Activated naive CD8-positive, alpha-beta T cell treated with anti-CD3 and anti-CD28 coated beads, Interleukin-2, amount 50 U/mL, for 24 hours (primary cell): ENCODE data around the gene RHOC.

Experiments
- ATAC-seq: fragments of 150-1000 bp; cut with Tn5 transposase; one replicate; pipeline ENCODE4 v1.10.0; 2021
- DNase-seq: peaks from one replicate; pipeline ENCODE4 v3.0.0; 2021
- H3K27ac Mint-ChIP-seq: one replicate; pipeline ENCODE4 v1.8.0; 2021; ENCODE audit warnings: mild to moderate bottlenecking, mixed read lengths
- H3K27me3 Mint-ChIP-seq: one replicate; pipeline ENCODE4 v1.8.0; 2021; ENCODE audit warnings: mixed read lengths
- H3K36me3 Mint-ChIP-seq: one replicate; pipeline ENCODE4 v1.8.0; 2021; ENCODE audit warnings: low read depth, mixed read lengths
- H3K4me1 Mint-ChIP-seq: one replicate; pipeline ENCODE4 v1.8.0; 2021; ENCODE audit warnings: mixed read lengths
- H3K4me3 Mint-ChIP-seq: one replicate; pipeline ENCODE4 v1.8.0; 2021; ENCODE audit warnings: mild to moderate bottlenecking, moderate library complexity, mixed read lengths
- H3K9me3 Mint-ChIP-seq: one replicate; pipeline ENCODE4 v1.8.0; 2021; ENCODE audit warnings: mixed read lengths

RHOC gene

DNA sequence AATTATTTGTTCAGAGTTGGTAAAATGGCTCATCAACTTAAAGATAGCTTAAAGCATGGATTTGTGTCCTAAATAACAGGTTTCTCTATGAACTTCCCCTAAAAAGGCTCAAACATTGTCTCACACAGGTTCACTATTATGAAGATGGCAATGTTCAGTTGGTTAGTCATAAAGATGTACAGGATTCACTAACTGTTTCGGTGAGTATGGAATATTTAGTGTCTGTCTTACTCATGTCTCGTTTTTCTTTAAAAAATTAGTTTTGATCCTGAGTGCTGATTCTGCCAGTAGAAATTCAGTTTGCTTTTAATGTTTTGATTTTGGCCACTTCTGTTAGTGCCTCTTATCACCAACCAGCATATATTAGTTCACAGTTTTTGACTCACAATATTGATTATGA is 40.0 kb downstream of the RHOC start:
- no peak overlapping the region for H3K4me3 Mint-ChIP-seq
- ATAC-seq (no peak), DNase-seq (no peak)
- peaks cover 20% of the 10 kb centered on the region for H3K4me1 Mint-ChIP-seq
- H3K9me3 Mint-ChIP-seq = no peaks in the 10 kb centered on the region
- peaks cover 80% of the 10 kb centered on the region for H3K36me3 Mint-ChIP-seq
- no peaks in the 10 kb centered on the region for H3K27me3 Mint-ChIP-seq
- H3K27ac Mint-ChIP-seq = peak overlapping the region; percentile 44

GRCh38 chr1:112665857-112666256 is 41.1 kb downstream of the RHOC start:
- Mint-ChIP-seq H3K4me3 (no peak overlapping the region), H3K9me3 (no peaks in the 10 kb centered on the region), H3K27ac (peak overlapping the region; percentile 21), H3K27me3 (no peaks in the 10 kb centered on the region), H3K36me3 (peaks cover 80% of the 10 kb centered on the region), H3K4me1 (peaks cover 20% of the 10 kb centered on the region)
- no peak for ATAC-seq
- DNase-seq = no peak

DNA sequence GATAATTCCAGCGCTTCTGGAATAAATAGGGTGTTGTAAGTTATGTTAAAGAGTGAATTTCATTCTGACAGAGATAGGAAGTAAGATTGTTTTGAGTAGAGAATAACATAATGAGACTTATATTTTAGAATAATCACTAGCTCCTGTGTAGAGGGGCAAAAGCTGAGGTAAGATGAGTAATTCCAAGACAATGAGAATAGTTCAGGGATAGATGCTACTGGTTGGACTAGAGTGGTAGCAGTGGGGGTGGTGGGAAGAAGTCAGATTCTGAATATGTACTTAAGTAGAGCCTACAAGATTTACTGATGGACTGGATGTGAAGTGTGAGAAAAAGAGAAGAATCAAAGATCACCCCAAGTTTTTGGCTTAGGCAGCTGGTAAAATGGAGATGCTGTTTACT is 55.7 kb downstream of the RHOC start:
- no peak overlapping the region for H3K27ac Mint-ChIP-seq
- no peak for ATAC-seq

More for the DNA sequence above, 55.7 kb downstream of the RHOC start:
- Mint-ChIP-seq H3K4me1 (peaks cover 18% of the 10 kb centered on the region), H3K4me3 (no peak overlapping the region), H3K36me3 (peaks cover 56% of the 10 kb centered on the region), H3K27me3 (no peaks in the 10 kb centered on the region), H3K9me3 (no peaks in the 10 kb centered on the region)
- no peak for DNase-seq
